GM12892 (cell line): ENCODE measurements around the gene ZNF197.

Experiments used
- POLR2A ChIP-seq: IDR thresholded peaks from 2 replicates; pipeline ENCODE4 v1.6.1; 2011; ENCODE audit warnings: low read depth, low read length, control low read depth
- TAF1 ChIP-seq: IDR thresholded peaks from 2 replicates; pipeline ENCODE4 v1.6.1; 2011; ENCODE audit warnings: low read depth, mild to moderate bottlenecking, control low read depth, low read length, borderline replicate concordance

GRCh38 chr3:44576613-44577012 lies 48.2 kb upstream of the ZNF197 start:
- TF ChIP-seq POLR2A (no peak), TAF1 (no peak)
